ELR (cell line): ENCODE results near the gene OLR1.
A peak's percentile ranks its signal among the peaks of the same experiment; 100 is the strongest.

Experiments
- DNase-seq: peaks from one replicate; pipeline ENCODE4 v3.0.0-alpha.2; 2015; ENCODE audit warnings: low read depth

The OLR1 gene

DNA sequence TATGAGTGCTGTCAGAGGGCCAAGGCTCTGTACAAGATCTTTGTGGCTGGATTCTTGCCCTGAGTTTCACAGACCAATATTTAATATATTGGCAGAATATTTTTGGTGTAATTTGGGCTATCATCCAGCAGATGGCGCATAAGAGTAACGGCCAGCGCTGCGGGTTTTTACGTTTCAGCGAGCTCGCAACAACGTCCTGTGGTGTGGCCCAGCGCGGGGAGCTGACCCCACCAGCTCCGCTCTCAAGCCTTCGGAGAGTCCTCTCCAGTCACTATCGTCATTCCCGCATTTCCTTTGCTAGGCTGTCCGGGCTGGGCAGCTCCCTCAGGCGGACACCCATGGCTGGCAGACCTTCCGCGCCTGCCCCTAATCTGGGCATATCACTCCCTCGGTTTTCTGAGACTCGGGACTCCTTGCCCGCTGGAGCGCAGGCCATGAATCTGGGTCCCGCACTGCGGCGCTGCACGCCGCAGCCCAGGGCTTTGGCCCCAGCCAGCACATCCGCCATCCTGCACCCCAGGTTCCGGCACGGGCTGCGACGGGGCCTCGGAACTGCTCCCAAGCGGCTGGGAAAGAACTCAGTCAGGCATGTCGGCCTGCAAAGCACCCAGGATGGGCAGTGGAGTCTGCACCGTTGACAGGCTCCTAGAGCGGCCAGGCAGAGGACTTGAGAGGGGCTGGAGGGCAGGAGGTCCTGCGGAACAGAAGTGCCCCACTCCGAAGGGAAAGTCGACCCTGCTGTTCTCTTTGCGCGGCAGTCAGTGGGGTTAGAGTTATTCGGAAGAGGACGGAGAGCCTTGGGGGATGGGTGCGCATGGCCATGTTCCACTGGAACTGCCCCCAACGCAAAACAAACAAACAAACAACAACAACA, 18.4 kb downstream of the OLR1 start:
- peak; percentile 77 for DNase-seq

DNA sequence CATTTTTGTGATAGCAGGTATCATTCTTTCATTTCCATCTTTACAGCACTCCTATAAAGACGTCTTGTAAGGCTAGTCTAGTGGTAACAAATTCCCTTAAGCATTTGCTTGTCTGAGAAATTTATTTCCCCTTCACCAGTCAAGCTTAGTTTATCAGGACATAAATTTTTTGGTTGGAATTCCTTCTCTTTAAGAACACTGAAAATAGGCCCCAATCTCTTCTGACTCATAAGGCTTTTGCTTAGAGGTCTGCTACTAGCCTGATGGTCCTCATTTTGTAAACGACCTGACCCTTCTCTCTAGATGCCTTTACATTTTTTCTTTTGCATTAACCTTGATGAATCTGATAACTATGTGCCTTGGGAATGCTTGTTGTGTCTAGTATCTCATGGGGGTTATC, 20.3 kb downstream of the OLR1 start:
- no peak for DNase-seq

DNA sequence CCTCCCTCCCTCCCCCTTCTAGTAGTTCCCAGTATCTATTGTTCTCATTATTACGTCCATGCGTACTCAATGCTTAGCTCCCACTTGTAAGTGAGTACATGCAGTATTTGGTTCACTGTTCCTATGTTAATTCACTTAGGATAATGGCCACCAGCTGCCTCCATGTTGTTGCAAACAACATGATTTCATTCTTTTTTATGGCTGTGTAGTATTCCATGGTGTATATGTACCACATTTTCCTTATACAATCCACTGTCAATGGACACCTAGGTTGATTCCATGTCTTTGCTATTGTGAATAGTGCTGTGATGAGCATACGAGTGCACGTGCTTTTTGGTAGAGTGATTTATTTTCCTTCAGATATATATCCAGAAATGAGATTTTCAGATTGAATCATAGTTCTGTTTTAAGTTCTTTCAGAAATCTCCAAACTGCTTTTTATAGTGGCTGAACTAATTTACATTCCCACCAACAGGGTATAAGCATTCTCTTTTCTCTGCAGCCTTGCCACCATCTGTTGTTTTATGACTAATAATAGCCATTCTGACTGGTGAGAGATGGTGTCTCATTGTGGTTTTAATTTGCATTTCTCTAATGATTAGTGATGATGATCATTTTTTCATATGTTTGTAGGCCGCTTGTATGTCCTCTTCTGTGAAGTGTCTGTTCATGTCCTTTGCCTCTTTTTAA, 24.1 kb downstream of the OLR1 start:
- no peak for DNase-seq

DNA sequence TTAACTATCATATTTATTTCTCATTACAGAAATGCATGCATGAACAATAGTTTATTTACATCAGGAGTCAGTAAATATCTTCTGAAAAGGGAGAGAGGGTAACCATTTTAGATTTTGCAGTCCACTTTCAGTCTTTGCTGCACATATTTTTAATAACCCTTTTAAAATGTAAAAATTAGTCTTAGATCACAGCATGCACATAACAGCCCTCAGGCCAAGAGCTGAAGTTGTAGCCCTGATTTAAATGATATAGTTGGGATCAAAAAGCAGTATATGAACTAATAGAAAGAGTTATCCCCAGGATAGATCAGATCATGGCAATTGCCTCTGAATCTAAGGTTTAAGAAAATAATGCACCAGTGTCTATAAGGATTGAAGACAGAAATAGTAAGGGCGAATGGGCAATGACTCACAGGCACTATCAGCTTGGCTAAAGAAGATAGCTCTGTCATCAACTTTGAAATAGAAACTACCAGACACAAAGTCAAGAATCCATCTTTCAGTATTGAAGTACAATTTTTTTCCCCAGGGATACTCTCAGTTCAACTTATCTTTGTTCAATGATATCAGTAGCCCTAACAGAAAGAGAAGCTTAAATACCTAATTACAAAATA, 28.8 kb downstream of the OLR1 start:
- peak; percentile 20 for DNase-seq

DNA sequence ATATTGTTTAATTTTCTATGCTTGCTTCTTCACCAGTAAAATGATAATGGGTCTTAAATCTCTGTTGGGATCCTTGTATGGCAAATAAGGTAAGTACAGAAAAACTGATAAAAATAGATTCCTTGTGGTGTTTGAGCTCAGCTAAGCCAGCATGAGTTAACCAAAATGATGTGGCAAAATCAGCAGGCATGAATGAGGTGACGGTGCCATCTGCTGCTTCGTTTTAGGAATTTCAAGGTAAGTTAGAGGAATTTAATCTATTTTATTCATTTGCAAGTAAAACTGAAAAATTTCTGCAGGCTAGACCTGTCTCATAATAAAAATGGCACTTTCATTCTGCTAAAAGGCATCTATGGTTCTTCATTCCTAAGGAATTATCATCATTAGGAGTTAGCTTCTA, 31.9 kb downstream of the OLR1 start:
- DNase-seq = peak; percentile 66

DNA sequence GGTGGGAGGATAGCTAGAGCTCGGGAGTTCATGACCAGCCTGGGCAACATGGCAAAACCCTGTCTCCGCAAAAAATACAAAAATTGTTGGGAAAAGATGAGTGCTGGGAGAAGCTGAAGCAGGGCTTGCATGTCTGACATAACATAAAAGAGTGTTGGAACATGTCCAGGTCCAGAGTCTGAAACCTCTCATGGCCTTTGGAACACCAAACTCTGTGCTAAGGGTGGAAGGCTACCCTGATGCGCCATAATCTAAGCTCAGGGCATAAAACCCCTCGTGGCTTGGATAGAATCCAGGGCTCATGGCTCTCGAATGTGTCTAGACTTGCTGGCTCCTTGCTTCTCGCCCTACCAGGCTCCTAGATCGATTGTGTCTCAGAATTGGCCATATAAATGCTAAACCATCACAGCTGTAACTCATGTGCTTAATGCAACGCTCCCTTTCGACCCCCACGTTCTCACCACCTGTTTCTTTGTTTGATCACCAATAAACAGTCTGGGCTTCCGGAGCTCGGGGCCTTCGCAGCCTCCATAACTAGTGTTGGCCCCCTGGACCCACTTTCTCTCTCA, 35.2 kb downstream of the OLR1 start:
- no peak for DNase-seq

DNA sequence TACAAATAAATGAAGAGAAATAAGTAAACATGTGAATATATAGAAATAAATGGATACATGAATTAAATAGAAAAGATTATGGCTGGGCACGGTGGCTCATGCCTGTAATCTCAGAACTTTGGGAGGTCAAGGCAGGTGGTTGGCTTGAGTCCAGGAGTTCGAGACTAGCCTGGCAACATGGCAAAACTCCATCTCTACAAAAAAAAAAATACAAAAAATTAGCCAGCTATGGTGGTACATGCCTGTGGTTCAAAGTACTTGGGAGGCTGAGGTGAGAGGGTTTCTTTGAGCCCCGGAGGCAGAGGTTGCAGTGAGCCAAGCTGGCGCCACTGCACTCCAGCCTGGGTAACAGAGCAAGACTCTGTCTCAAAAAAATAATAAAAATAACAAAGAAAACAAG, 36.8 kb downstream of the OLR1 start:
- DNase-seq = no peak

DNA sequence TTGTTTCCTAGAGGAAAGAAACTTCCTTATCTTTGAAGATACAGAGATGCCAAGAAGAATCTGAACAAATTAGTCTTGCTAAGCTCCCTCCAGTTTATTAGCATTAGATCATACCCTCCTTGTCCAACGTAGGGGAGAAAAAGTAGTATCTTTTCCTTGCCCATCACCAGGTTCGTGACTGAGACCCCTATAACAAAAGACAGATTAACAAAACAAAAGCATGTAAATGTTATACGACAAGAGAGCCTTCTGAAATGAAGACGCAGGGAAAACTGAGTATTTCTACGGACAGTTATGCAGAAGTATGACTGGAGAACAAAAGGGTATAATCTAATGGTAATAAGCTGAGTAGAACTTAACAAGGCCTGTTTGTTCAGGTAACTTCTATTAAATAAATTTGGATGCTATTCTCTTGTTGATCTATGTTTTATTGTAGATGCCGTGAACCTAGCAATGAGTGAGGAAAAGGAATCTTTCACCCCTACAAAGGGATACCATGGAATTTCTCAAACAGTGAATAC, 39.0 kb downstream of the OLR1 start:
- no peak for DNase-seq

DNA sequence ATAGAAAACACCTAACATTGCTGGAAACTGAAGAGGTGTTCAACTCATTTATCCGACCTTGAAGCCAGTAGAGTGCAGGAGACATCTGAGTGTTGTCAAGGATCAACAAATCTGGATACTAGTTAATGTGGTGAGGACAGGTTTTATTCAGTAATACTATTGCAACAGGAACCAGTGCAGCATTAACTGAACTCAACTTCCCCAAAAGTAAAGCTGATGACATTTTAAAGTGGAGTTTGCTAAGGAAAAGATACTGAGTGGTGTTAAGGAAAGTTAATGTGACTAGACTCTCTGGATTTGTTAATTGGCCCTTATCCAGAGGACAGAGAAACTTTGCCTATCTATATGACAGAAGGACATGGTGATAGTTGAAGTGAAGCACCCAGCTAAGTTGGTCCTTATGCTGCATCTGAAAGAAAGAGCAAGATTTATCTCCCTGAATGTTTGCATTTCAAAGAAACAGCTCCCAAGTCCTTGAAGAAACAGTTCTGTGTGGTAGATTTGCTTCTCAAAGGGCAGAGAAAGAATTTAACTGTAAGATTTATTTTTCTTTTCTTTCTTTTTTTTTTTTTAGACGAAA, 40.7 kb downstream of the OLR1 start:
- DNase-seq = no peak

DNA sequence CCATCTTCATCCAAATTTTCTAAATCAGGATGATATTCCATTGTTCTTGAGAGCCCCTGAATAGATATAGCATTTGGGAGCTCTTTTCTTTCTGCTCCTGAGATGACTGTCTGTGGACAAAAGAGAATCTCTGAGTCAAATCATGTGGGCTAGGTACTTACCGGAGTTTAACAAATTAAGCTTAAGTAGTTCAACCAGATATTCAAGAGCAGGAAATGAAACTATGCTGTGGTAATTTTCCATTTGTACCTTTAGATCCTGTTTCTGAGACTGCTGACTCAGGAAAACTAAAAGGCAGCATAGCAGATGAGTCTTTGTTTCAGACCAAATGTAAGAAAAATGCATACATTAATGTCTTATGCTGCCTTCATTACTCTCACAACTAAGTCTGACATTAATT, 41.9 kb downstream of the OLR1 start, which contains the start of gene CLEC7A:
Gene CLEC7A, minus strand, starts transcription at position 158 of the 400 bp plus-strand sequence. Its CDS starts 117 bp downstream, at position 41.
- no peak for DNase-seq

DNA sequence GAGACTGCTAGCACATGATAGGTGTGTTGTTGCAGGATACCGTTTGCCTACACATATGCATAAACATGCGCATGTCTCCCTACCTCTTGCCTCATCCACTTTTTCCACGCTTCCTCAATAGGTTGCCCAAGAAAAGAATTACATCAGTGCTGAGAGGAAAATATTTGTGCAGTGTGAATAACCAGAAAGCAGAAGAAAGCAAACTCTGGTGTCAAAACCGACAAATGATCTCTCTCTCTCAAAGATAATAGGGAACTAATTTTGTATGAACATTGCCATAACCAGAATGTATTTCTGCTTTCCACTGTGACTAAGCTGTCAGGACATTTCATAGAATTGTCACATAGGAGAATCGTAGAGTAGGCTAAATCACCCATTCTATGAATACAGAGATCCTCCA, 43.2 kb downstream of the OLR1 start:
- no peak for DNase-seq

DNA sequence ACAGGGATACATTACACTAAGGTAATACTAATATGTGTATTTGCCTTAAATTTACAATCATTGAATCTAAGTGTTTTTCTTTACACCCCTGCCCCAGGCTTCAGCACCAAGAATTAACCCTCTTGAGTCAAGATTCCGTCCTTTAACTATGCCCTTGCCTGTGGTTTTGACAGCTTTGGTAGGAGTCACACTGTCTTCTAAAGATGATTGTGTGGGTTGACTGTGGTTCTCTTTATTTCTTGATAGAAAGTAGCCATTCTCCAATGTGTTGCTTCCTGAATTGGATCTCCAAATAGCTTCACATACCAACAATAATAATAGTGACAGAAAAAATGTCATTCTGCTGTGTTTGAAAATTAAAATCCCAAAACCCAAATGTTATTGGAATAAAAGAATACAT, 45.5 kb downstream of the OLR1 start:
- DNase-seq = no peak

DNA sequence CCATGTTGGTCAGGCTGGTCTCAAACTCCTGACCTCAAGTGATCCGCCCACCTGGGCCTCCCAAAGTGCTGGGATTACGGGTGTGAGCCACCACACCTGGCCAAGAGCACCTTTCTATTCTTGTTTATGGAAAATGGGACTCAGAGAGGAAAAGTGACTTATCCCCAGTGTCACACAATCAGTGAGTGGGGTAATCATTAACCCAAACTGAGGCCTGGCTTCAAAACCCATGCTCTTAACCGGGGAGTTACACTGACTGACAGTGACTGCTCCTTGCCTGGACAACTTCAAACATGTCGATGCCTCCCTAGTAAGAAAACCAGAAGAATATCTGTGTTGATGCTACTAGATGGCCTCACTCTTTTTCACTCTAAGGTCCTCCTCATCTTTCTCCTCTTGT, 49.2 kb downstream of the OLR1 start:
- DNase-seq = no peak

DNA sequence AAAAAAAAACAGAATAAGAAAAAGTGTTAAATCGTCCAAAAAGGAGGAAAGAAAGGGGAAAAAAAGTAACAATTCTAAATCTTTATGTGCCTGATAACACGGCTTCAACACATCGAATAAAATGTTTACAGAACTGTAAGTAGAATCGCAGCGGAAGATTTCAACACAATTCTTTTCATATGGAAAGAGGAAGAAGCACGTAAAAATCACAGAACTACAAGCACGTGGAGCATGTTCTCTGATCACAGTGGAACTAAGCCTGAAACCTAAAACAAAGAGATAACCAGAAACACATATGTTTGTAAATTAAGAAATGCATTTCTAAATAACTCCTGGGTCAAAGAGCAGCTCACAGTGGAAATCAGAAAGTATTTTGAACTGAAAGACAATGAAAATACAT, 50.7 kb downstream of the OLR1 start:
- DNase-seq = no peak

DNA sequence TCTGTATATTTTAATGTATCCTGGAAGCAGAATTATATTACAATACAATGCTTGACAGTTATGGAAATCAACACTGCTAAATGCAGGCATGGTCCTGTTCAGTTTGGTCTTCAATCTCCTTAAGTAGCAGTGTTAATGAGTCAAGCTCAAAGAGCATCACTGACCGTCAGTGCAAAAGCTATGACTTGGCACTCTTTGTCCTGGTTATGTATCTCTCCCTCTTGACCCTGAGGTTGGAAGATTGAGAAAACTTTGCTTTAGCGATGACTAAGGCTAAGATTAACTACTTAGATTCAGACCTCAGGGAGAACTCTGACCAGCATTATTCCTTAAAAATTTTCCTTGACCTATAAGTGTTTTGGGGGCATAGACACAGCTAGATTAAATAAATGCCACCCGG, 52.9 kb downstream of the OLR1 start:
- DNase-seq = peak; percentile 39

DNA sequence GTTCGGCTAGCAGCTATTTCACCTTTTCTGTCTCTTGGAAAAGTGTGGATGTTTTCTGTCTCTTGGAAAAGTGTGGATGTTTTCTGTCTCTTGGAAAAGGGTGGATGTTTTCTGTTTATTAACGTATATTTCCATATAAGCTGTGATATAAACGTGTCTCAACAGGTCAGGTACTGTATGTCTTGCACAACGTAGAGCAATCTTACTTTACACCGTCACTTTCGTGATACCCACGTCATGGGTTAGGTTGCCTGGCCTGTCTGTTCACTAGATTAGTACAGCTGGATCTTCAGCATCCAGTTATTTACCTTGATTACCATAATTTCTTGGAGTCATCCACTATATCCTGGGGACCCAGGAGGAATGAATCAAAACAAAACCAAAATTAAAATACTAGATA, 56.0 kb downstream of the OLR1 start:
- DNase-seq = no peak

DNA sequence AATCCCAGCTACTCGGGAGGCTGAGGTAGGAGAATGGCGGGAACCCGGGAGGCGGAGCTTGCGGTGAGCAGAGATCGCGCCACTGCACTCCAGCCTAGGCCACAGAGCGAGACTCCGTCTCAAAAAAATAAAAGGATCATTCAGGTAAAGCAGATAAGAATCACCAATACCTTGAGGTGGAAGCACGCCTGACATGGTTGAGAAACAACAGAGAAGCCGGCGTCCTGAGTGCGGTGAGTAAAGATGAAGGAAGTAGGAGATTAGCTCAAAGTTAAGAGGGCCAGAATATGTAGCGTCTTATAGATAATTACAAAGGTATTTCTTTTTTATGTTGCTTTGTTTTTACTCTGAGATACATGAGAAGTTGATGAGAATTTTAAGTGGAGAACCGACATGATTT, 56.6 kb downstream of the OLR1 start:
- DNase-seq = no peak

DNA sequence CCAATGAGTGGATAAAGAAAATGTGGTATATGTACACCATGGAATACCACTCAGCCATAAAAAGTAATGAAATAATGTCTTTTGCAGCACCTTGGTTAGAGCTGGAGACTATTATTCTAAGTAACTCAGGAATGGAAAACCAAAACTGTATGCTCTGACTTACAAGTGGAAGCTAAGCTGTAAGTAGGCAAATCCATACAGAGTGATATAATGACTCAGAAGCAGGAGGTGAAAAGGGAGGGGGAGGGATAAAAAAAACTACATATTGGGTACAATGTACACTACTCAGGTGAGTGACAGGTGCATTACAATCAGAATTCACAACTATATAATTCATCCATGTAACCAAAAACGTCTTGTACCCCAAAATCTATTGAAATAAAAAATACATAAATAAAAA, 58.0 kb downstream of the OLR1 start:
- DNase-seq = no peak

DNA sequence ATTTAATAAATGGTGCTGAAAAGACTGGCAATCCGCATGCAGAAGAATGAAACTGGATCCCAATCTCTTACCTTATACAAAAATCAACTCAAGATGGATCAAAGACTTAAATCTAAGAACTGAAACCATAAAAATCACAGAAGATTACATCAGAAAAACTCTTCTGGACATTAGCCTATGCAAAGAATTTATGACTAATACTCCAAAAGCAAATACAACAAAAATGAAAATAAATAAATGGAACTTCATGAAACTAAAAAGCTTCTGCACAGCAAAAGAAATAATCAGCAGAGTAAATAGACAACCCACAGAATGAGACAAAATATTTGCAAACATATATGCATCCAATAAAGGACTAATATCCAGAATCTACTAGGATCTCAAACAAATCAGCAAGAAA, 58.9 kb downstream of the OLR1 start:
- DNase-seq = peak; percentile 21

DNA sequence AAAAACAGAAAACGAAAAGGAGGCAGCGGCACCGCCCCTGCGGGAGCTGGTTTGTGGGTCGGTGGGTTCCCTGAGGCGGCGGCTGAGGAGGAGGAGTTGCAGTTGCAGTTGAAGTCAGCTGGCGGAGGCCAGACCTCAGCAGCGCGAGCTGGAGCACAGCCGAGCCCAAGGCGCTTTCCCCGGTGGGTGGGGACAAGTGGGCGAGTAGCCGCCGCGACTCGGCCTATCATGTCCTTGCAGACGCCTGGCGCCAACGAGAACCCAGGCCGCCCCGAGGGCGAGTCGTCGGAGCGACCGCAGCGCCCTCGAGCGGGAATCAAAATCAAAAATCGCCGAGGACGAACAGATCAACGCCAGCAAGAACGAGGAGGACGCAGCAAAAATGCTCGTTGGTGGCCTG, 60.5 kb downstream of the OLR1 start:
- DNase-seq = no peak

DNA sequence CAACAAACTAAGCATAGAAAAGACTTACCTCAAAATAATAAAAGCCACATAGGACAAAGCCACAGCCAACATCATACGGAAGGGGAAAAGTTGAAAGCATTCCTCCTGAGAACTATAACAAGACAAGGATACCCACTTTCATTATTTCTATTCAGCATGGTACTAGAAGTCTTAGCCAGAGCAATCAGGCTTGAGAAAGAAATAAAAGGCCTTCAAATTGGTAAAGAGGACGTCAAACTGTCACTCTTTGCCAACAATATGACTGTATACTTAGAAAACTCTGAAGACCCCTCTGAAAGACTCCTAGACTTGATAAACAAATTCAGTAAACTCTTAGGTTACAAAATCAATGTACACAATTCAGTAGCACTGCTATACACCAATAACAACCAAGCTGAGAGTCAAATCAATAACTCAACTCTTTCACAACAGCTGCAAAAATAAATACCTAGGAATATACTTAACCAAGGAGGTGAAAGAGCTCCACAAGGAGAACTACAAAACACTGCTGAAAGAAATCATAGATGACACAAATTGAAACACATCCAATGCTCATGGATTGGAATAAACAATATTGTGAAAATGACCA, 61.6 kb downstream of the OLR1 start:
- no peak for DNase-seq
